Measurements from ENCODE around the gene CENPN. TPM values are rescaled to one million over a fixed set of nuclear protein-coding genes. Genes with fewer than 3 reads are reported as not detected.

Gene CENPN
- polyA plus RNA-seq, 1 donor (not counting 4 experiments of a cell fraction or from before 2014, with no cell fraction given): 29.2 TPM

DNA sequence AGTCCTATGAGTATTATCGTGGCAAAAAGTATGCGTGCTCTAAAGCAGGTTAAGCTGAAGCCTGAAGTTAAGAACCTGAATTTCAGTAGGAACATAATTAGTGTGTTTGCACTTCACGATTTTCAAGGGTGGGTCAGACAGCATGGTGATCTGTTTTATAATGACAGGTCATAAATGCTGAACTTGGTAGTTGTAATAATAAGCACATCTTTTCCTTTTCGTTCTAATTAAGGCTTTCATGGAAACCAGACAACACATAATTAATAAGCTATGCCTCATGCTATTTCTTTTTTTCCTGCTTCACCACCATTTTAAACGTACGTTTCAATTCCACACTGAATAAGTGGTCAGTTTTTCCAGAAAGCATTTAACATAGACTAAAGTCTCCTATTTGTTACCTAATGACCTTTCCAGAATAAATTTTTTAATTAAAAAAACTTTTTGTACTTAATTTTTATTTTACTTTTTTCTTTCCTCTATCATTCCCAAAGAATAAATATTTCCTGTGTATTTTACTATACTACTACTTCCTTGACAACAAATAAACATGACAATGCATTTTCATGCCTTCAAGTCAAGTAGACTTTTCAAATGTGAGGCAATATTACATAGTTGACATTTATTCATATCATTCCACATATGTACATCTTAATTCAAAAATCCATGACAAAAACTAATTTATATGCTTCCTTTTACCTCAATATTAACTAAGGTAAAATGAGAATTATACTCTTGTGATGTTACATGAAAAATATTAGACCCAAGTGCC, 22.7 kb upstream of the CENPN start:
- no peak overlapping the region for H3K9ac ChIP-seq (ENCODE audit: control insufficient read depth, extremely low read depth, insufficient read depth, low read length)
- H3K79me2 ChIP-seq (ENCODE audit: control insufficient read depth, insufficient read depth, low read length): peaks cover 20% of the 10 kb centered on the region
- no peak overlapping the region for H3K27ac ChIP-seq (ENCODE audit: control insufficient read depth, insufficient read depth, low read length)
- H3K36me3 ChIP-seq (ENCODE audit: control insufficient read depth in 2 of 2, extremely low read depth in 1 of 2, insufficient read depth in 2 of 2, low read length in 2 of 2): peaks cover 0 to 2% of the 10 kb centered on the region in 2 experiments
- H3K9me3 ChIP-seq (ENCODE audit: control insufficient read depth, low read depth, low read length): no peaks in the 10 kb centered on the region
- no peak for DNase-seq (ENCODE audit: low read depth, low spot score)
- no peak for FAIRE-seq
- H2AFZ ChIP-seq (ENCODE audit: control insufficient read depth, low read length): no peak overlapping the region
- no peak overlapping the region for H3K4me3 ChIP-seq (ENCODE audit: control insufficient read depth in 2 of 3, extremely low read depth in 1 of 3, insufficient read depth in 2 of 3, low read depth in 1 of 3, low read length in 3 of 3)
- H3K4me2 ChIP-seq (ENCODE audit: control insufficient read depth, extremely low read depth, insufficient read depth, low read depth, low read length): no peak overlapping the region
- no peaks in the 10 kb centered on the region for H4K20me1 ChIP-seq (ENCODE audit: control insufficient read depth, extremely low read depth, insufficient read depth, low read length)
- no peak for TF ChIP-seq EZH2 (IDR thresholded peaks at IDR 0.05; ENCODE audit: low read length)
- TF ChIP-seq, protein P1, sequence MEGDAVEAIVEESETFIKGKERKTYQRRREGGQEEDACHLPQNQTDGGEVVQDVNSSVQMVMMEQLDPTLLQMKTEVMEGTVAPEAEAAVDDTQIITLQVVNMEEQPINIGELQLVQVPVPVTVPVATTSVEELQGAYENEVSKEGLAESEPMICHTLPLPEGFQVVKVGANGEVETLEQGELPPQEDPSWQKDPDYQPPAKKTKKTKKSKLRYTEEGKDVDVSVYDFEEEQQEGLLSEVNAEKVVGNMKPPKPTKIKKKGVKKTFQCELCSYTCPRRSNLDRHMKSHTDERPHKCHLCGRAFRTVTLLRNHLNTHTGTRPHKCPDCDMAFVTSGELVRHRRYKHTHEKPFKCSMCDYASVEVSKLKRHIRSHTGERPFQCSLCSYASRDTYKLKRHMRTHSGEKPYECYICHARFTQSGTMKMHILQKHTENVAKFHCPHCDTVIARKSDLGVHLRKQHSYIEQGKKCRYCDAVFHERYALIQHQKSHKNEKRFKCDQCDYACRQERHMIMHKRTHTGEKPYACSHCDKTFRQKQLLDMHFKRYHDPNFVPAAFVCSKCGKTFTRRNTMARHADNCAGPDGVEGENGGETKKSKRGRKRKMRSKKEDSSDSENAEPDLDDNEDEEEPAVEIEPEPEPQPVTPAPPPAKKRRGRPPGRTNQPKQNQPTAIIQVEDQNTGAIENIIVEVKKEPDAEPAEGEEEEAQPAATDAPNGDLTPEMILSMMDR (optimal IDR thresholded peaks at IDR 0.05 in 1 of 3, IDR thresholded peaks at IDR 0.05 in 1 of 3, conservative IDR thresholded peaks at IDR 0.05 in 1 of 3; ENCODE audit: extremely low read depth in 1 of 3, insufficient read depth in 2 of 3, low read length in 3 of 3): no peak
- H3K4me1 ChIP-seq (ENCODE audit: control insufficient read depth, extremely low read depth, insufficient read depth, low read length): no peaks in the 10 kb centered on the region
- H3K9me1 ChIP-seq (ENCODE audit: control insufficient read depth, extremely low read depth, insufficient read depth, low read length): no peaks in the 10 kb centered on the region
- no peaks in the 10 kb centered on the region for H3K27me3 ChIP-seq (ENCODE audit: control insufficient read depth, extremely low read depth, insufficient read depth, low read length)
- dilution Hi-C loops (cut with MboI; ENCODE audit: extremely low pct_ligation_motif_present, low sequenced_read_pairs): no loop called here

DNA sequence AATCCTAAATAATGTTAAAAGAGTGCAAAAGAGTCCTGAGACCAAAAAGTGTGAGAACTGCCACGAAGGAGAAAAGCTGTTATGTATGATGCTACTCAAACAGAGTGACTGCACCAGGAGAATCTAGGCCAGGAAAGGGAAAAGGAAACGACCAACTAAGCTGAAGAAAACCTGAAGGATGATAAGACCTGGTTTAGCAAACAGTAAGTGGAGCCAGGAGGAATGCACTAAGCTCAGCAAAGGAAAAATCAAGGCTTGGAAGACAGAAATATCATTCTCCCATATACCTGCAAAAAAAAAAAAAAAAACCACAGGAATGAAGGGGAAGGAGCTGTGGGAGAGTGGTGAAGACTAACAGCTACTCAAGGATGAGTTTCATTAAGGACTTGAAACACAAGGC, 21.4 kb upstream of the CENPN start:
- Histone ChIP-seq H3K27me3 (ENCODE audit: control insufficient read depth, extremely low read depth, insufficient read depth, low read length) (no peaks in the 10 kb centered on the region), H3K4me2 (ENCODE audit: control insufficient read depth, extremely low read depth, insufficient read depth, low read depth, low read length) (no peak overlapping the region), H3K9me3 (ENCODE audit: control insufficient read depth, low read depth, low read length) (no peaks in the 10 kb centered on the region), H3K9me1 (ENCODE audit: control insufficient read depth, extremely low read depth, insufficient read depth, low read length) (no peaks in the 10 kb centered on the region), H3K4me3 (ENCODE audit: control insufficient read depth in 2 of 3, extremely low read depth in 1 of 3, insufficient read depth in 2 of 3, low read depth in 1 of 3, low read length in 3 of 3) (no peak overlapping the region), H3K79me2 (ENCODE audit: control insufficient read depth, insufficient read depth, low read length) (peaks cover 29% of the 10 kb centered on the region), H3K9ac (ENCODE audit: control insufficient read depth, extremely low read depth, insufficient read depth, low read length) (no peak overlapping the region), H3K36me3 (ENCODE audit: control insufficient read depth in 2 of 2, extremely low read depth in 1 of 2, insufficient read depth in 2 of 2, low read length in 2 of 2) (peaks cover 0 to under 1% of the 10 kb centered on the region in 2 experiments), H3K27ac (ENCODE audit: control insufficient read depth, insufficient read depth, low read length) (no peak overlapping the region), H3K4me1 (ENCODE audit: control insufficient read depth, extremely low read depth, insufficient read depth, low read length) (no peaks in the 10 kb centered on the region), H4K20me1 (ENCODE audit: control insufficient read depth, extremely low read depth, insufficient read depth, low read length) (no peaks in the 10 kb centered on the region), H2AFZ (ENCODE audit: control insufficient read depth, low read length) (no peak overlapping the region)
- FAIRE-seq (no peak), DNase-seq (ENCODE audit: low read depth, low spot score) (no peak)
- dilution Hi-C loops (cut with MboI; ENCODE audit: extremely low pct_ligation_motif_present, low sequenced_read_pairs): no loop called here
- TF ChIP-seq EZH2 (IDR thresholded peaks at IDR 0.05; ENCODE audit: low read length): no peak
- TF ChIP-seq, protein P1 (optimal IDR thresholded peaks at IDR 0.05 in 1 of 3, IDR thresholded peaks at IDR 0.05 in 1 of 3, conservative IDR thresholded peaks at IDR 0.05 in 1 of 3; ENCODE audit: extremely low read depth in 1 of 3, insufficient read depth in 2 of 3, low read length in 3 of 3): no peak

Measured in keratinocyte (primary cell).